Panc1 (cell line): ENCODE measurements around the gene OTUD6A. TPM values are rescaled to one million over a fixed set of nuclear protein-coding genes. Genes with fewer than 3 reads are reported as not detected.

Source experiments
- ATAC-seq: fragments of 200-7000 bp; cut with Tn5 transposase; 2 replicates; pipeline ENCODE4 v1.9.1; 2020; ENCODE audit warnings: mild to moderate bottlenecking, moderate library complexity
- BruUV-seq: library from RNA; stranded (reverse); fragments of 400-500 nt; replicated peaks from 2 replicates; lab custom pipeline; 2021; lab: Mats Ljungman, UMichigan
- CTCF ChIA-PET: fragments of 300-600 bp; sonication (Branson Sonifier 250); formaldehyde crosslinking; loops from one replicate; lab custom pipeline; 2022; ENCODE audit warnings: antibody characterized with exemption; lab: Charles Lee
- POLR2A ChIA-PET: fragments of 300-600 bp; sonication (Branson Sonifier 250); formaldehyde crosslinking; loops from one replicate; lab custom pipeline; 2022; ENCODE audit warnings: antibody characterized with exemption; lab: Charles Lee
- DNase-seq: peaks from one replicate; pipeline ENCODE4 v3.0.0-alpha.2; 2010; ENCODE audit warnings: low read depth, low spot score
- H3K27ac ChIP-seq: 2 replicates; pipeline ENCODE4 v1.5.1; 2011; ENCODE audit warnings: mild to moderate bottlenecking, low read length, inconsistent platforms
- H3K27me3 ChIP-seq: fragments of 200-500 bp; sonication (Bioruptor generic); 2 replicates; pipeline ENCODE4 v1.6.0; 2014; ENCODE audit warnings: low read length, inconsistent platforms; ENCODE audit not compliant: control insufficient read depth, insufficient read depth
- H3K36me3 ChIP-seq: fragments of 200-500 bp; sonication (Bioruptor generic); 2 replicates; pipeline ENCODE4 v1.5.1; 2014; ENCODE audit warnings: inconsistent platforms, mild to moderate bottlenecking, low read length, moderate library complexity; ENCODE audit not compliant: control insufficient read depth, insufficient read depth
- H3K4me1 ChIP-seq: 2 replicates; pipeline ENCODE4 v1.5.1; 2011; ENCODE audit warnings: inconsistent platforms, mild to moderate bottlenecking, low read length, moderate library complexity; ENCODE audit not compliant: control insufficient read depth, insufficient read depth
- H3K4me3 ChIP-seq, 2 experiments: 2 replicates each; pipeline ENCODE4 v1.5.1; 2011 to 2012; ENCODE audit warnings: low read depth in 2 of 2, low read length in 2 of 2, mild to moderate bottlenecking in 2 of 2, inconsistent platforms in 1 of 2, moderate library complexity in 1 of 2
- H3K9me3 ChIP-seq: fragments of 200-500 bp; sonication (Bioruptor generic); 2 replicates; pipeline ENCODE4 v1.5.1; 2014; ENCODE audit warnings: low read depth, mild to moderate bottlenecking, inconsistent platforms, low read length, moderate library complexity; ENCODE audit not compliant: control insufficient read depth, insufficient read depth
- CTCF ChIP-seq: fragments of 450-650 bp; IDR thresholded peaks from 2 replicates; pipeline ENCODE4 v1.5.1; 2017; ENCODE audit warnings: mild to moderate bottlenecking
- POLR2AphosphoS5 ChIP-seq: IDR thresholded peaks from 2 replicates; pipeline ENCODE4 v1.6.1; 2012; ENCODE audit warnings: mild to moderate bottlenecking, low read depth, low read length, moderate library complexity
- SIN3A ChIP-seq: IDR thresholded peaks from 2 replicates; pipeline ENCODE4 v1.6.1; 2012; ENCODE audit warnings: low read depth, mild to moderate bottlenecking, low read length, moderate library complexity, borderline replicate concordance; ENCODE audit not compliant: insufficient read depth
- in situ Hi-C: cut with HindIII; loops from 2 replicates; pipeline ENCODE4 v1.10.0; 2016; ENCODE audit warnings: low sequenced_read_pairs, low pct_unique_long_range_greater_than_20kb
- intact Hi-C: fragments of 100-400 bp; cut with micrococcal nuclease; formaldehyde crosslinking; loops from one replicate; pipeline ENCODE4 v1.10.0; 2022; ENCODE audit not compliant: unreplicated experiment
- total RNA-seq: library from RNA; stranded (reverse); gene quantifications from one replicate; pipeline ENCODE4 v1.2.1, GENCODE V29; 2021; ENCODE audit not compliant: unreplicated experiment
- TF ChIP-seq, protein P1 (sequence below), 2 experiments: IDR thresholded peaks; 2 replicates each; pipeline ENCODE4 v1.6.1; 2011 to 2012; ENCODE audit warnings: low read depth in 2 of 2, control low read depth in 1 of 2, low read length in 1 of 2, mild to moderate bottlenecking in 1 of 2, moderate library complexity in 1 of 2; ENCODE audit not compliant: insufficient read depth in 1 of 2

The OTUD6A gene
- total RNA-seq, 1 experiment from 2014 or later, result not detected

GRCh38 chrX:70049925-70050324 is 12.3 kb upstream of the OTUD6A start, which contains the start of gene AWAT2:
AWAT2 (minus strand) TSS chrX:70049938; CDS start chrX:70049932, 6 bp downstream.
- Histone ChIP-seq H3K9me3 (no peaks in the 10 kb centered on the region), H3K36me3 (no peaks in the 10 kb centered on the region), H3K4me1 (no peaks in the 10 kb centered on the region), H3K27me3 (no peaks in the 10 kb centered on the region), H3K27ac (no peak within 1 kb of the TSS), H3K4me3 (no peak within 1 kb of the TSS)
- DNase-seq (no peak), ATAC-seq (no peak)
- intact Hi-C loops (no loop called here), in situ Hi-C loops (no loop called here)
- POLR2A ChIA-PET, result no interaction called here
- no peak for TF ChIP-seq POLR2AphosphoS5
- CTCF ChIA-PET, result no interaction called here
- BruUV-seq, result no TSS peak

GRCh38 chrX:70052895-70053615 is 9.2 kb upstream of the OTUD6A start:
- Histone ChIP-seq H3K27me3 (no peaks in the 10 kb centered on the region), H3K9me3 (no peaks in the 10 kb centered on the region), H3K4me3 (no peak overlapping the region), H3K36me3 (no peaks in the 10 kb centered on the region), H3K4me1 (no peaks in the 10 kb centered on the region), H3K27ac (no peak overlapping the region)
- BruUV-seq, result no TSS peak
- TF ChIP-seq SIN3A, result no peak
- DNase-seq (no peak), ATAC-seq (no peak)
- intact Hi-C loops, result no loop called here
- POLR2A ChIA-PET, result no interaction called here
- in situ Hi-C loops, result no loop called here
- CTCF ChIA-PET, result no interaction called here

- ChIA-PET POLR2A (interaction anchor here (0.6 kb wide), 1 partner anchor 48 kb away, joined by 3 read pairs; no protein-coding TSS in a partner anchor), CTCF (no interaction called here)
- BruUV-seq, result no TSS peak
- no peaks in the 10 kb centered on the region for H3K36me3 ChIP-seq
- intact Hi-C loops, result no loop called here
- TF ChIP-seq, protein P1, sequence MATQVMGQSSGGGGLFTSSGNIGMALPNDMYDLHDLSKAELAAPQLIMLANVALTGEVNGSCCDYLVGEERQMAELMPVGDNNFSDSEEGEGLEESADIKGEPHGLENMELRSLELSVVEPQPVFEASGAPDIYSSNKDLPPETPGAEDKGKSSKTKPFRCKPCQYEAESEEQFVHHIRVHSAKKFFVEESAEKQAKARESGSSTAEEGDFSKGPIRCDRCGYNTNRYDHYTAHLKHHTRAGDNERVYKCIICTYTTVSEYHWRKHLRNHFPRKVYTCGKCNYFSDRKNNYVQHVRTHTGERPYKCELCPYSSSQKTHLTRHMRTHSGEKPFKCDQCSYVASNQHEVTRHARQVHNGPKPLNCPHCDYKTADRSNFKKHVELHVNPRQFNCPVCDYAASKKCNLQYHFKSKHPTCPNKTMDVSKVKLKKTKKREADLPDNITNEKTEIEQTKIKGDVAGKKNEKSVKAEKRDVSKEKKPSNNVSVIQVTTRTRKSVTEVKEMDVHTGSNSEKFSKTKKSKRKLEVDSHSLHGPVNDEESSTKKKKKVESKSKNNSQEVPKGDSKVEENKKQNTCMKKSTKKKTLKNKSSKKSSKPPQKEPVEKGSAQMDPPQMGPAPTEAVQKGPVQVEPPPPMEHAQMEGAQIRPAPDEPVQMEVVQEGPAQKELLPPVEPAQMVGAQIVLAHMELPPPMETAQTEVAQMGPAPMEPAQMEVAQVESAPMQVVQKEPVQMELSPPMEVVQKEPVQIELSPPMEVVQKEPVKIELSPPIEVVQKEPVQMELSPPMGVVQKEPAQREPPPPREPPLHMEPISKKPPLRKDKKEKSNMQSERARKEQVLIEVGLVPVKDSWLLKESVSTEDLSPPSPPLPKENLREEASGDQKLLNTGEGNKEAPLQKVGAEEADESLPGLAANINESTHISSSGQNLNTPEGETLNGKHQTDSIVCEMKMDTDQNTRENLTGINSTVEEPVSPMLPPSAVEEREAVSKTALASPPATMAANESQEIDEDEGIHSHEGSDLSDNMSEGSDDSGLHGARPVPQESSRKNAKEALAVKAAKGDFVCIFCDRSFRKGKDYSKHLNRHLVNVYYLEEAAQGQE (IDR thresholded peaks at IDR 0.05; ENCODE audit: insufficient read depth in 1 of 2, low read depth in 2 of 2, low read length in 1 of 2), result no peak
- no peak for TF ChIP-seq CTCF
- TF ChIP-seq POLR2AphosphoS5, result no peak
- in situ Hi-C loops, result no loop called here
- H3K27ac ChIP-seq, result no peak overlapping the region
- DNase-seq (no peak), ATAC-seq (no peak)
- H3K4me3 ChIP-seq, result no peak overlapping the region
- no peaks in the 10 kb centered on the region for H3K27me3 ChIP-seq
- no peaks in the 10 kb centered on the region for H3K9me3 ChIP-seq
- no peaks in the 10 kb centered on the region for H3K4me1 ChIP-seq
These were observed 7.9 kb upstream of the OTUD6A start for GRCh38 chrX:70054391-70054790.
